SK-N-SH treated with all-trans-retinoic acid at 6 μM for 48 hours (cell line): ENCODE measurements around the gene CAPG.

Source experiments
- ARNTL ChIP-seq: fragments of 450-650 bp; formaldehyde crosslinking; IDR thresholded peaks from 2 replicates; pipeline ENCODE4 v1.5.0; 2020; ENCODE audit warnings: low read depth, mild to moderate bottlenecking, moderate library complexity, borderline replicate concordance
- CSRNP3 ChIP-seq: fragments of 250-450 bp; sonication (Bioruptor Pico); IDR thresholded peaks from 2 replicates; pipeline ENCODE4 v1.5.1; 2021; ENCODE audit warnings: mild to moderate bottlenecking, moderate library complexity
- PPARA ChIP-seq: fragments of 250-450 bp; sonication (Bioruptor Pico); IDR thresholded peaks from 2 replicates; pipeline ENCODE4 v1.5.0; 2020; ENCODE audit warnings: mild to moderate bottlenecking, borderline replicate concordance
- TCF4 ChIP-seq: fragments of 250-450 bp; sonication (Bioruptor Pico); IDR thresholded peaks from 2 replicates; pipeline ENCODE4 v1.8.0; 2021; ENCODE audit warnings: mild to moderate bottlenecking, moderate library complexity, borderline replicate concordance
- TOX ChIP-seq: fragments of 250-450 bp; sonication (Bioruptor Pico); IDR thresholded peaks from 2 replicates; pipeline ENCODE4 v1.8.0; 2021; ENCODE audit warnings: mild to moderate bottlenecking, moderate library complexity, borderline replicate concordance
- ZNF8 ChIP-seq: fragments of 450-650 bp; formaldehyde crosslinking; IDR thresholded peaks from 2 replicates; pipeline ENCODE4 v1.5.0; 2020; ENCODE audit warnings: mild to moderate bottlenecking, moderate library complexity

GRCh38 chr2:85447222-85447585 lies 37.0 kb upstream of the CAPG start:
- no peak for TF ChIP-seq TOX (CRISPR knock-in tag)
- TF ChIP-seq TCF4 (CRISPR knock-in tag), result no peak
- TF ChIP-seq CSRNP3 (CRISPR knock-in tag), result no peak
- TF ChIP-seq ARNTL, result no peak
- no peak for TF ChIP-seq PPARA (CRISPR knock-in tag)
- TF ChIP-seq ZNF8 (CRISPR knock-in tag), result no peak
